Measurements from ENCODE around the gene KCNC4.

DNA sequence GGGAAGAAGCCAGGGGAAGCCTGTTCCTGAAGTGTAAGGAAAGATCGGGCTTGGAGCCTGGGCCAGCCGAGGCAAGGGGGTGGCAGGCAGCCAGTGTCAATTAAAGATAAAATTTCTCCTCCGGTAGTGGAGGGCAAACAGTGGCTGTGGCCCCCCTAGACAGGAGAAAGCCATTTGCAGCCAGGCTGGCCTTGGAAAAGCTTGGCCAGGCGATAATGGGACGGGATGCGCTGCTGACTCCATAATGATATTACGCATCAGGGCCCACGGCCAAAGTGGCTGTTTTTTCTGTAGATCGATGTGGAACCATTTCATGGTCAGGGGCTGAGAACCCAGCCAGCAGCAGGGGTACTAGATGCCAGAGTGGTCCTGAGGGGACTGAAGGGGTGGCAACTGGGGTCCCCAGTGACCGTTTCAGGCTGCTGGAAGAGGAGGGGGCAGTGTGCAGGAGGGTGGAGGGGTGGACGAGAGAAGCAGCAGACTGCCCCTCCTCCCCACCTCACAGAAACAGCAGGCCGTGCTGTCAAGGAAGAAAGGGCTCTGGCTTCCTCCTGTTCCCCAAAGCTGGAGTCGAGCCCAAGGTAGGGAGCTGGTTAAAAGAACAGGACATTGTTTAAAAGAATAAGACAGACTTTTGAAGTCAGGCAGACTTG is 25.2 kb downstream of the KCNC4 start:
- TF ChIP-seq CTCF (IDR thresholded peaks at IDR 0.05) (no peak), POLR2A (IDR thresholded peaks at IDR 0.05) (no peak), EP300 (IDR thresholded peaks at IDR 0.05) (no peak)
